HG02571 (cell line): ENCODE data around the gene LMO2.
"Not testable (repeated sequence)": the region's sequence is repeated elsewhere in the genome, so short reads cannot be mapped to it uniquely, and the experiment has no call there.

Experiments
- ATAC-seq: cut with Tn5 transposase; IDR thresholded peaks from one replicate; pipeline ENCODE4 v1.9.1; 2021; ENCODE audit warnings: mild to moderate bottlenecking, moderate library complexity; ENCODE audit not compliant: unreplicated experiment

The LMO2 gene

DNA sequence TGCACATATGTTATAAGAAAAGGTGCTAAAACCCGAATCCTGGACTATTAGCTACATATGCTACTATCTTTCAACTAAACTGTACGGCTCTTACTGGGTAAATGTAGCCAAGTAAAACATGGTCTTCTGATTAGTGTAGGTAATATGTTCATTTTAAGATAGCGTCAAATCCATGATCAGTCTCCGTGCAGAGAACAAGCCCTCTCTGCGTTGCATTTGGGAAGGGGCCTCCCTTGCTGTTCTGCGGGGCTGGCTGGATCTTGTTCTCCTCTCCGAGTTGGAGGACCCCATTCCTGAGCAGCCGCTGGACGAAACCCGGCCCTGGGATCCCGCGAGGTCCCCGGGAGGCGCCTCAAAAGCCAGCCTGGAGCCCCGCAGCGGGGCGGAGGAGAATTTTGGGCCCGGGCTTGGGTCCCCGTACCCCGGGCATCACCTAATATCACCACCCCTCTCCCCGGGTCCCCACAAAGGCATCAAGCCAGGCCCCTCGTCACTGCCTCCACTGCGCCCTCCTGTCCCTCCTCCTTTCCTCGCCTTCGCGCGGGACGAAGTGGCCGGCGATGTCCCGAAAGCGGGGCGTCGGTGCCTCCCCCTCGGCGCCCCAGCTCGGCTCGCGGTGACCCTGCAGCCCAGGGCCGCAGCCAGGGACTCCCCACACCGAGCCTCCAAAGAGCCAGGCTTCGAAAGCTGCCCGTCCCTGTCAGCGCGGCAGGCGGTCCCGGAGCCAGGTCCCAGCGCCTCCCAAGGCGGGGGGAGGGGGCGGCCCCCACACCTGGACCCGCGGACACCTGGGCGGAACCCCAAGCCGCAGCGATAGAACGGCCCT is 63.1 kb downstream of the LMO2 start:
- ATAC-seq = no peak

DNA sequence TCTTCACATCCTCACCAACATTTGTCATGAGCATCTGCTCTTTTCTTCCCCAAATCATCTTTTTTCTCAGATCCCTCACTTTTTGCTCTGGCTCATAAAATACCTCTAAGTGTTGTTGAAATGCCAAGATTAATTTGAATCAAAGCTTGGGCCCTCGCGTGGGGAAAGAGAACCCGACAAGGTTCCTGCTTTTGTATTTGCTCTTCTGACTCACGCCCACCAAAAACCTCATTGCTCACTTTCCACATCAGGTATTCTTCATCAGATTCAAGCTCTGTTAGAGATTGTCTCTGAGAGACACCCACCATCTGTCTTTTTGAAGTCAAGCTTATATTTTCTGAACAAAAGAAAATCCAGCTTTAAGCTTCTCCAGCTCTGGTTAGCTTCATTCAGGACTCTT is 64.7 kb downstream of the LMO2 start:
- ATAC-seq = no peak

DNA sequence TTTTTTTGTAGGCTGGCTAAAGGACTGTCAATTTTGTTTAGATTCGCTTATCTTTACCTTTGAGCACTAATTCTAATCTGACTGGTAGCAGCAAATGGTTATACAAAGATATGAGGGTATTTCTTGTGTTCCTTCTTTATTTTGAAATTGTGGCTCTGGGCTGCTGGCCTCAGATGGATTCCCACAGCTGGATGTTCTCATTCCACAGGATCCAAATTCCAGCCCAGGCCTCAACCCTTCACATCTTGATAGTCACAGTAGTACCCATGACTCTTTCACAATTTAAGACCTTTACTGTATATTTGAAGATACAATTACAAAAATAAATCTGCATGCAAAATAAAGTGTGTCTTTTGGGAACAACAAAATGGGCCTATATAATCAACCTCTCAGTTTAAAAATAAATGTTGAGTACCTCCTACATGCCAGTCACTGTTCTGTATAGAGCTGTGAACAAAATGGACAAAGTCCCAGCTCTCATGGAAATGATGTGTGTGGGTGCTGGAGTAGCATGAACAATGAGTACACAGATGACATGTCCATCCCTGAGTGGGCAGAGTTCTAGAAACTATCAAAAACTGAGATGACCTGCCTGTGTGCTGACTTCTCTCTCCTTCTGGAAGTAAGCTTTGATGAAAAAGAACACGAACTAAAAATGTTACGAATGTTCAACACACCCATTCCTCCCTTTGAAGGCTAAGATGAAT is 65.9 kb downstream of the LMO2 start:
- ATAC-seq = no peak

DNA sequence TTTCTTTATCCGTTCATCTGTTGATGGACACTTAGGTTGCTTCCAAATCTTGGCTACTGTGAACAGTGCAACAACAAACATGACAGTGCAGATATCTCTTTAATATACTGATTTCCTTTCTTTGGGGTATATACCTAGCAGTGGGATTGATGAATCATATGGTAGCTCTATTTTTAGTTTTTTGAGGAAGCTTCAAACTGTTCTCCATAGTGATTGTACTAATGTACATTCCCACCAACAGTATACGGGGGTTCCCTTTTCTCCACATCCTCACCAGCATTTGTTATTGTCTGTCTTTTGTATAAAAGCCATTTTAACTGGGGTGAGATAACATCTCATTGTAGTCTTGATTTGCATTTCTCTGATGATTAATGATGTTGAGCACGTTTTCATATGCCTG is 68.9 kb downstream of the LMO2 start:
- not testable (repeated sequence) for ATAC-seq

DNA sequence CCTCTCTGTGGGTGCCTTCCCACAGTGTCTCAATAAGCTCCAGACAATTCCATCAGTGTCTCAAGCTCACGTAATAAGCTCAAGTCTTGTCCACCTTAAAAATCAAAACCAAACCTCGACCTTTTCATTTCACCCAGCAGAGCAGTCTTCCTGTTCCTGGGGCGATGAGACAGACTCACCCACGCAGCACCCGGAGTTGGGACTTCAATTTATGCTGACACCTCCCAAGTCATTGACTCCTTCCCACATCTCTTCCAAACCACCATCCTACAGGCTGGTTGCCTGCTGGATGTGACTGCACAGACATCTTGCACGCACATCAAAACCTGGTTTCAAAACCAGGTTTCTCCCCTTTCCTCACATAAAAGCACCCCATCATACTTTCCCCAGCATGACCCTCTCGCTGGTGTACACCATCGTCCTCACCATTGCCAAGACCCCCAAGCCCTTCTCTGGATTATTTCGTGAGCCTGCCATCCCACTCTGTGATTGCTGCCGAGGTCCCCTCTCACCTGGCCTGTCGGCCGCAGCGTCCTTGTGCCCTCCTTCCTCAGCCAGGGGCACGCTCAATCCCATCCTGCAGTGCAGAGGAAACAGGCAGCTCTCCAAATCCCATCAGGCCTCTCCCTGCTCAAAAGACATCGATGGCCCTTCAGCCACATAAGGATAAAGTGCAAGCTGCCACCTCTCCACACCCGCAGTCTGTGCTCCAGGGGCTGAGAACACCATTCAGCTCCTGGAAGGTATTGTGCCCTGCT is 72.4 kb downstream of the LMO2 start:
- no peak for ATAC-seq
